T-cell (primary cell): Measurements from ENCODE around the gene PPARA. TPM values are rescaled to one million over a fixed set of nuclear protein-coding genes. Genes with fewer than 3 reads are reported as not detected.

Experiments
- ATAC-seq, 4 experiments: fragments of 200-7000 bp in 3 of 4; fragments of 150-1000 bp in 1 of 4; cut with Tn5 transposase; replicated peaks in 1 of 4; 1 replicate in 3 of 4; 2 replicates in 1 of 4; pipeline ENCODE4 v1.10.0; 2021; ENCODE audit warnings: moderate library complexity in 3 of 4, mild to moderate bottlenecking in 2 of 4, moderate number of reproducible peaks in 1 of 4
- CTCF ChIA-PET, 2 donors: fragments of 300-600 bp; sonication (Branson Sonifier 250); formaldehyde crosslinking; loops; one replicate each; lab custom pipeline; 2022; ENCODE audit warnings: antibody characterized with exemption in 2 of 2; lab: Charles Lee
- POLR2A ChIA-PET, 2 donors: fragments of 300-600 bp; sonication (Branson Sonifier 250); formaldehyde crosslinking; loops; one replicate each; lab custom pipeline; 2022; ENCODE audit warnings: antibody characterized with exemption in 2 of 2; lab: Charles Lee
- DNase-seq, 35 experiments: peaks; one replicate each; pipeline versions ENCODE4 v3.0.0 to v3.0.0-alpha.2; 2013 to 2023
- H3K27ac ChIP-seq: one replicate; pipeline ENCODE4 v1.5.1; 2013; ENCODE audit warnings: low read length
- H3K27me3 ChIP-seq, 2 experiments: replicated peaks in 1 of 2; 1 replicate in 1 of 2; 2 replicates in 1 of 2; pipeline versions ENCODE4 v1.6.1 to v1.7.0; 2013; ENCODE audit warnings: low read length in 1 of 2, mixed read lengths in 1 of 2; ENCODE audit not compliant: control insufficient read depth in 2 of 2, insufficient read depth in 2 of 2; ENCODE audit errors: extremely low read depth in 1 of 2
- H3K36me3 ChIP-seq, 2 donors: 1 replicate in 1 of 2; 2 replicates in 1 of 2; pipeline versions ENCODE4 v1.6.1 to v1.7.0; 2013; ENCODE audit warnings: low read length in 1 of 2; ENCODE audit not compliant: control insufficient read depth in 2 of 2, insufficient read depth in 1 of 2; ENCODE audit errors: extremely low read depth in 1 of 2
- H3K4me1 ChIP-seq, 2 experiments: 1 replicate in 1 of 2; 2 replicates in 1 of 2; pipeline versions ENCODE4 v1.6.1 to v1.7.0; 2013; ENCODE audit warnings: low read length in 2 of 2, mixed read lengths in 1 of 2; ENCODE audit not compliant: insufficient read depth in 2 of 2, control insufficient read depth in 1 of 2; ENCODE audit errors: extremely low read depth in 1 of 2
- H3K4me3 ChIP-seq, 2 donors: 1 replicate in 1 of 2; 2 replicates in 1 of 2; pipeline versions ENCODE4 v1.5.1 to v1.7.0; 2013; ENCODE audit warnings: mild to moderate bottlenecking in 2 of 2, low read length in 1 of 2, moderate library complexity in 1 of 2; ENCODE audit not compliant: control insufficient read depth in 1 of 2; ENCODE audit errors: extremely low read depth in 1 of 2
- H3K9me3 ChIP-seq: 2 replicates; pipeline ENCODE4 v1.7.0; 2013
- H3K27ac Mint-ChIP-seq, 2 donors: one replicate each; pipeline ENCODE4 v1.8.0; 2020 to 2021; ENCODE audit warnings: mild to moderate bottlenecking in 2 of 2, mixed read lengths in 2 of 2
- H3K27me3 Mint-ChIP-seq, 2 donors: one replicate each; pipeline ENCODE4 v1.8.0; 2021 to 2022; ENCODE audit warnings: mixed read lengths in 2 of 2
- H3K36me3 Mint-ChIP-seq: one replicate; pipeline ENCODE4 v1.8.0; 2021; ENCODE audit warnings: mixed read lengths
- H3K4me1 Mint-ChIP-seq, 3 donors: one replicate each; pipeline ENCODE4 v1.8.0; 2020 to 2022; ENCODE audit warnings: mixed read lengths in 3 of 3, mild to moderate bottlenecking in 1 of 3
- H3K4me3 Mint-ChIP-seq, 3 donors: one replicate each; pipeline ENCODE4 v1.8.0; 2020 to 2022; ENCODE audit warnings: mild to moderate bottlenecking in 3 of 3, mixed read lengths in 3 of 3, moderate library complexity in 3 of 3
- H3K9me3 Mint-ChIP-seq, 3 donors: one replicate each; pipeline ENCODE4 v1.8.0; 2020 to 2022; ENCODE audit warnings: mixed read lengths in 3 of 3
- WGBS: methylation state at CpG from one replicate; pipeline ENCODE4 v1.1.5; 2013; ENCODE audit warnings: missing lambda C conversion rate; ENCODE audit not compliant: insufficient coverage; 5-methylcytosine and 5-hydroxymethylcytosine counted together
- total RNA-seq, 35 experiments: library from RNA in 6 of 35; stranded (reverse) in 6 of 35; fragments of 120-200 nt in 1 of 35; gene quantifications; one replicate each; pipeline versions ENCODE4 v1.2.1 to v1.2.4 and lab custom pipeline; 2013 to 2026

PPARA gene
- total RNA-seq, 5 donors from 2014 or later (not counting 1 experiment from before 2014, with no cell fraction given), result 11.0 to 22.2 (median 19.6) TPM

DNA sequence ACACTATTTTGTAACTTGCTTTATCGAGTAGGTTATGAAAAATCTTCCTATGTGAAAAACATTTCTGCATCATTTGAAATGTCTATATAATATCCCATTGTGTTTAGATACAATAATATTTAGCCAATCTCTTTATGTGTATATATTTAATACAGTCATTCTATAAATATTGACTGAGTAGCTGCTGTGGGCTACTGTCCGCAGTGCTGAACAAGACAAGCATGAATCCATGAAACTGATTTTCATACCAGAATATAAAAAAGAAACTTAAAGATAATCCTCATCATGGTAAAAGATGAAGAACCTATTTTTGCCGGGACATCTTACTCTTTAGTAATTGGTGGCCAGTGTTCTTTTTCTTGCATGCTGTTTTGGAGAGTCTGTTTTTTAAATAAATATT is 3.6 kb downstream of the PPARA start:
- peaks cover 7 to 14% of the 10 kb centered on the region in 2 donors for H3K36me3 ChIP-seq
- DNase-seq (no peak), ATAC-seq (no peak)
- CTCF ChIA-PET, result no interaction called here
- H3K9me3 ChIP-seq, result no peaks in the 10 kb centered on the region
- peaks cover 4 to 31% of the 10 kb centered on the region in 2 experiments for H3K4me1 ChIP-seq
- no peaks in the 10 kb centered on the region for H3K9me3 Mint-ChIP-seq
- H3K4me3 Mint-ChIP-seq, result no peak overlapping the region
- peaks cover 22% of the 10 kb centered on the region for H3K36me3 Mint-ChIP-seq
- peaks cover 6 to 21% (median 17%) of the 10 kb centered on the region in 3 donors for H3K4me1 Mint-ChIP-seq
- H3K27ac ChIP-seq, result no peak overlapping the region
- H3K27me3 ChIP-seq, result no peaks in the 10 kb centered on the region
- POLR2A ChIA-PET, result no interaction called here
- H3K4me3 ChIP-seq, result no peak overlapping the region
- no peak overlapping the region for H3K27ac Mint-ChIP-seq
- no peaks in the 10 kb centered on the region for H3K27me3 Mint-ChIP-seq
- WGBS, result no CpG with 5 or more reads among the region's 3 CpGs

DNA sequence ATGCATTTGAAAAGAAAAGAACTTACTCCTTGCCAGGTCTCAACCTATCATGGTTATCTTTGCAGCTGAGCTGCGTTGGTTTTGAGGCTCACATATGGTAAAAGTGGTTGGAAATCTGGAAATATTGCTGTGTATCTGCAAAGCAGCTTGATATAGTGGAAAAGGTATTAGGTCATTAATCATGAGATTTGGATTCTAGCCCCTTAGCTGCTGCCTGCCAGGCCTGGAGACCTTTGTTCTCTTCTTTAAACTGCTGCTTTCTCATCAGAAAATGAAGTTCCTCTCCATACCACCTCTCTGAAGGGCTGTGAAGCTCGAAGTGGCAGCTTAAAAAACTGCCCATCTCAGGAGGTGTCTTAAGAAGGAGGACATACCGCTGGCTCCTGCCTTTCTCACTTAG is 5.7 kb downstream of the PPARA start:
- H3K4me1 Mint-ChIP-seq, result peaks cover 0 to 16% (median 15%) of the 10 kb centered on the region in 3 donors
- peaks cover 34% of the 10 kb centered on the region for H3K36me3 Mint-ChIP-seq
- ATAC-seq (no peak), DNase-seq (no peak)
- no peaks in the 10 kb centered on the region for H3K9me3 Mint-ChIP-seq
- no peak overlapping the region for H3K4me3 Mint-ChIP-seq
- H3K27me3 Mint-ChIP-seq, result no peaks in the 10 kb centered on the region
- no peak overlapping the region for H3K27ac Mint-ChIP-seq
- WGBS, result 79% methylated on average over 2 of the region's 3 CpGs
- POLR2A ChIA-PET, result no interaction called here
- Histone ChIP-seq H3K27ac (no peak overlapping the region), H3K4me1 (peaks cover 4 to 19% of the 10 kb centered on the region in 2 experiments), H3K4me3 (no peak overlapping the region), H3K27me3 (no peaks in the 10 kb centered on the region), H3K36me3 (peaks cover 7 to 14% of the 10 kb centered on the region in 2 donors), H3K9me3 (no peaks in the 10 kb centered on the region)
- CTCF ChIA-PET, result no interaction called here

DNA sequence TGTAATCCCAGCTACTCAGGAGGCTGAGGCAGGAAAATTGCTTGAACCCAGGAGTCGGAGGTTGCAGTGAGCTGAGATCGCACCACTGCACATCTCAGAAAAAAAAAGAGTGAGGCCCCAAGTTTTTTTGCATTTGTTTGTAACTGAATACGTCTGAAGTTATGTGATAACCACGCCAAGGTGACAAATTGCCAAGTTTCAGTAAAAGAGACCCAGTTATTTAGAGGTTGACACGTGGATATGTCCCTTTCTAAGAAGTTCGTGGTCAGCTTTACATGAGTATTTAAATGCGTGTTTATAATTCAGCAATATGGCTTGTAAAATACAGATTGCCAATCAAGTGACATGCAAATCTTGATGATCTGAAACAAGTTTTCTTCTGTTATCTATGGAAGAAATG is 8.0 kb downstream of the PPARA start:
- Histone ChIP-seq H3K9me3 (no peaks in the 10 kb centered on the region), H3K27ac (no peak overlapping the region), H3K4me1 (peaks cover 0 to 2% of the 10 kb centered on the region in 2 experiments), H3K4me3 (no peak overlapping the region), H3K27me3 (no peaks in the 10 kb centered on the region), H3K36me3 (peaks cover 11 to 14% of the 10 kb centered on the region in 2 donors)
- peaks cover 0 to 5% (median 5%) of the 10 kb centered on the region in 3 donors for H3K4me1 Mint-ChIP-seq
- POLR2A ChIA-PET, result no interaction called here
- H3K27me3 Mint-ChIP-seq, result no peaks in the 10 kb centered on the region
- WGBS, result 81% methylated on average over 7 of the region's 7 CpGs
- H3K27ac Mint-ChIP-seq, result no peak overlapping the region
- peaks cover 36% of the 10 kb centered on the region for H3K36me3 Mint-ChIP-seq
- CTCF ChIA-PET, result no interaction called here
- ATAC-seq (no peak), DNase-seq (no peak)
- H3K4me3 Mint-ChIP-seq, result no peak overlapping the region
- no peaks in the 10 kb centered on the region for H3K9me3 Mint-ChIP-seq

DNA sequence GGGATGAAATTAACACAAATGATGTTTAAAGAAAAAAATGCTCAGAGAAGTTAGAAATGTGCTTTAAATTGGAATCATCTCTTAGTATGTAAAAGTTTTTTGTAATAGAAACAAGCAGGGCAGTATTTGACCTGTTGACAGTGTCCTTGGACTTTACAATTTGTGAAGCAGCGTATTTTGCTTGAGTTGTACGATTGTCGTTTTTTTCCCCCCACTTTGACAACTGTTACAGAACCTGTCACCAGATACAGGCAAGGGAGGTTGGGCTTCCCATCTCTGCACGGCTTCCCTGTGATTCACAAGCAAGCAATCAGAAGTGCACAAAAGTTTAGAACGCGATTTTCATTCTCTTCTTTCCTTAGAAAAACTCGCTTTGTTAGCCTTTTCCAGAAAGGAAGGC is 8.9 kb downstream of the PPARA start:
- Histone ChIP-seq H3K4me1 (peaks cover 0 to 2% of the 10 kb centered on the region in 2 experiments), H3K27me3 (no peaks in the 10 kb centered on the region), H3K27ac (no peak overlapping the region), H3K9me3 (no peaks in the 10 kb centered on the region), H3K36me3 (peaks cover 11 to 14% of the 10 kb centered on the region in 2 donors), H3K4me3 (no peak overlapping the region)
- ChIA-PET CTCF (no interaction called here), POLR2A (no interaction called here)
- ATAC-seq (no peak), DNase-seq (no peak)
- Mint-ChIP-seq H3K4me1 (peaks cover 0 to 7% (median 5%) of the 10 kb centered on the region in 3 donors), H3K4me3 (no peak overlapping the region), H3K27me3 (no peaks in the 10 kb centered on the region), H3K36me3 (peaks cover 37% of the 10 kb centered on the region), H3K27ac (no peak overlapping the region), H3K9me3 (no peaks in the 10 kb centered on the region)
- WGBS, result 98% methylated on average over 6 of the region's 7 CpGs

DNA sequence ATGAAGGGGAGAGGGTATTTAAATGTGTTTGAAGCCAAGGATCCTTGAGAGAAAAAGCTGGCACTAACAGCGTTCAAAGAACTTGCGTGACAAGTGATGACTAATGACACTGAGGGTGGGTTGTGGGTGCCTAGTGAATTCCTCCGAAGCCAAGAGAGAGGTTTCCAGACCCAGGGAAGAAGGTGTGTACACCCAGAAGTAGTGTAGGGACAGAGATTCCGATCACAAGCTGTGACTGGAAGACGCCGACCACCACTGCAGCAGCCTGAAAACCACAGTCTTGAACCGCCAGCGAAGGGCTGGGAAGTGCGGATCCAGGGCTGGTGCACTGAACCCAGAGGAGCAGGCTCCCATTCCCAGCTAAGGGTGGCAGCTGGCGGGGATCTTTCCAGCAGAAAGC is 9.5 kb downstream of the PPARA start:
- Histone ChIP-seq H3K9me3 (no peaks in the 10 kb centered on the region), H3K4me1 (peaks cover 0 to under 1% of the 10 kb centered on the region in 2 experiments), H3K27ac (no peak overlapping the region), H3K27me3 (no peaks in the 10 kb centered on the region), H3K36me3 (peaks cover 11 to 14% of the 10 kb centered on the region in 2 donors), H3K4me3 (no peak overlapping the region)
- no peaks in the 10 kb centered on the region for H3K9me3 Mint-ChIP-seq
- POLR2A ChIA-PET, result no interaction called here
- CTCF ChIA-PET, result no interaction called here
- H3K4me1 Mint-ChIP-seq, result peaks cover 0 to 7% (median 5%) of the 10 kb centered on the region in 3 donors
- no peak overlapping the region for H3K27ac Mint-ChIP-seq
- WGBS, result 98% methylated on average over 10 of the region's 10 CpGs
- H3K27me3 Mint-ChIP-seq, result no peaks in the 10 kb centered on the region
- peaks cover 37% of the 10 kb centered on the region for H3K36me3 Mint-ChIP-seq
- DNase-seq (no peak), ATAC-seq (no peak)
- no peak overlapping the region for H3K4me3 Mint-ChIP-seq

DNA sequence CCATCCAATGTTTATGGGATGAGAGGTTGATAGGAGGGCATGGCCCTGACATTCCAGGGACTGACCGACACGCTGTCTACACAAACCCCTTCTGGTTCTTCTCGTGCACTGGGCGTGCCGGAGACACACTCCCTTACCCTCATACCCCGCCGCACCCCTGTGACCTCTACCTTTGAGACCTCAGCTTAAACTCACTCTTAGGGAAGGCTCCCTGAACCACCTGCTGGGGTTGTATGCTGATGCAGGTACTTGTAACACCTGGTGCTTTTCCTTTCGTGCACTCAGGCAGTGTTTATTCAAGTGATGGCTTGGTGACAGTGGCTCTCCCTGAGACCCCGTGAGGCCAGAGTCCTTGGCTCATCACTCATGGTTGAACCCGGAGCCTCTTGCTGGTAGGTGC is 12.0 kb downstream of the PPARA start:
- Histone ChIP-seq H3K4me1 (no peaks in the 10 kb centered on the region), H3K4me3 (no peak overlapping the region), H3K9me3 (no peaks in the 10 kb centered on the region), H3K36me3 (peaks cover 1 to 5% of the 10 kb centered on the region in 2 donors), H3K27me3 (no peaks in the 10 kb centered on the region), H3K27ac (no peak overlapping the region)
- Mint-ChIP-seq H3K4me3 (no peak overlapping the region), H3K36me3 (peaks cover 28% of the 10 kb centered on the region), H3K27me3 (no peaks in the 10 kb centered on the region), H3K27ac (no peak overlapping the region), H3K4me1 (peaks cover 0 to 6% (median 0%) of the 10 kb centered on the region in 3 donors), H3K9me3 (no peaks in the 10 kb centered on the region)
- ChIA-PET CTCF (no interaction called here), POLR2A (no interaction called here)
- DNase-seq, result no peak
- ATAC-seq, result no peak
- WGBS, result 90% methylated on average over 2 of the region's 10 CpGs
